PC-9 (cell line): ENCODE results near the gene SLC25A41. TPM values are rescaled to one million over a fixed set of nuclear protein-coding genes. Genes with fewer than 3 reads are reported as not detected.

Experiments used
- BruUV-seq: library from RNA; stranded (reverse); fragments of 400-500 nt; replicated peaks from 2 replicates; lab custom pipeline; 2021; lab: Mats Ljungman, UMichigan
- CTCF ChIA-PET: fragments of 300-600 bp; sonication (Branson Sonifier 250); formaldehyde crosslinking; loops from one replicate; lab custom pipeline; 2022; ENCODE audit warnings: antibody characterized with exemption; lab: Charles Lee
- POLR2A ChIA-PET: fragments of 300-600 bp; sonication (Branson Sonifier 250); formaldehyde crosslinking; loops from one replicate; lab custom pipeline; 2022; ENCODE audit warnings: antibody characterized with exemption; ENCODE audit not compliant: unreplicated experiment; lab: Charles Lee
- DNase-seq, 2 experiments: peaks; one replicate each; pipeline versions ENCODE4 v3.0.0 to v3.0.0-alpha.2; 2015 to 2022; ENCODE audit warnings: mixed read lengths in 1 of 2
- H2AFZ ChIP-seq: fragments of 200-600 bp; sonication (generic); 2 replicates; pipeline ENCODE4 v1.8.1; 2017; ENCODE audit warnings: antibody characterized with exemption
- H3F3A ChIP-seq: fragments of 200-600 bp; sonication (generic); 2 replicates; pipeline ENCODE4 v1.8.1; 2017; ENCODE audit warnings: antibody characterized with exemption, mild to moderate bottlenecking, low read depth; ENCODE audit not compliant: insufficient read depth
- H3K27ac ChIP-seq: fragments of 200-600 bp; sonication (generic); 2 replicates; pipeline ENCODE4 v1.6.1; 2016; ENCODE audit warnings: mixed run types
- H3K27me3 ChIP-seq: fragments of 200-600 bp; sonication (generic); 2 replicates; pipeline ENCODE4 v1.6.1; 2016; ENCODE audit warnings: low read depth, mixed run types; ENCODE audit not compliant: insufficient read depth
- H3K36me3 ChIP-seq: fragments of 200-600 bp; sonication (generic); 2 replicates; pipeline ENCODE4 v1.6.1; 2016; ENCODE audit warnings: low read depth, mixed run types
- H3K4me1 ChIP-seq: fragments of 200-600 bp; sonication (generic); replicated peaks from 2 replicates; pipeline ENCODE4 v1.6.1; 2016; ENCODE audit warnings: mixed run types; ENCODE audit not compliant: insufficient read depth
- H3K4me2 ChIP-seq: fragments of 200-600 bp; sonication (generic); 2 replicates; pipeline ENCODE4 v1.6.1; 2017; ENCODE audit warnings: mixed run types
- H3K4me3 ChIP-seq: fragments of 200-600 bp; sonication (generic); 2 replicates; pipeline ENCODE4 v1.6.1; 2016; ENCODE audit warnings: mixed run types
- H3K79me2 ChIP-seq: fragments of 200-600 bp; sonication (generic); 2 replicates; pipeline ENCODE4 v1.6.1; 2017; ENCODE audit warnings: low read depth, mixed run types
- H3K9me2 ChIP-seq: fragments of 200-600 bp; sonication (generic); 2 replicates; pipeline ENCODE4 v1.8.1; 2017; ENCODE audit warnings: mild to moderate bottlenecking; ENCODE audit not compliant: insufficient read depth
- H3K9me3 ChIP-seq: fragments of 200-600 bp; sonication (generic); 2 replicates; pipeline ENCODE4 v1.8.1; 2016; ENCODE audit warnings: low read depth; ENCODE audit not compliant: insufficient read depth
- H4K20me1 ChIP-seq: fragments of 200-600 bp; sonication (generic); 2 replicates; pipeline ENCODE4 v1.8.1; 2017; ENCODE audit not compliant: insufficient read depth
- EZH2 ChIP-seq: fragments of 200-600 bp; sonication (generic); IDR thresholded peaks from 2 replicates; pipeline ENCODE4 v1.8.0; 2017; ENCODE audit warnings: antibody characterized with exemption, low read depth
- intact Hi-C: fragments of 100-400 bp; cut with micrococcal nuclease; formaldehyde crosslinking; loops from one replicate; pipeline ENCODE4 v1.10.0; 2022; ENCODE audit not compliant: unreplicated experiment
- total RNA-seq: library from RNA; stranded (reverse); gene quantifications from 2 replicates; pipeline ENCODE4 v1.2.3, GENCODE V29; 2021
- TF ChIP-seq, protein P1 (sequence below): fragments of 200-600 bp; sonication (generic); conservative IDR thresholded peaks from 2 replicates; pipeline ENCODE4 v1.6.1; 2017; ENCODE audit warnings: mixed run types, antibody characterized with exemption, mild to moderate bottlenecking, moderate library complexity

The SLC25A41 gene
- total RNA-seq, 1 experiment from 2014 or later = not detected

DNA sequence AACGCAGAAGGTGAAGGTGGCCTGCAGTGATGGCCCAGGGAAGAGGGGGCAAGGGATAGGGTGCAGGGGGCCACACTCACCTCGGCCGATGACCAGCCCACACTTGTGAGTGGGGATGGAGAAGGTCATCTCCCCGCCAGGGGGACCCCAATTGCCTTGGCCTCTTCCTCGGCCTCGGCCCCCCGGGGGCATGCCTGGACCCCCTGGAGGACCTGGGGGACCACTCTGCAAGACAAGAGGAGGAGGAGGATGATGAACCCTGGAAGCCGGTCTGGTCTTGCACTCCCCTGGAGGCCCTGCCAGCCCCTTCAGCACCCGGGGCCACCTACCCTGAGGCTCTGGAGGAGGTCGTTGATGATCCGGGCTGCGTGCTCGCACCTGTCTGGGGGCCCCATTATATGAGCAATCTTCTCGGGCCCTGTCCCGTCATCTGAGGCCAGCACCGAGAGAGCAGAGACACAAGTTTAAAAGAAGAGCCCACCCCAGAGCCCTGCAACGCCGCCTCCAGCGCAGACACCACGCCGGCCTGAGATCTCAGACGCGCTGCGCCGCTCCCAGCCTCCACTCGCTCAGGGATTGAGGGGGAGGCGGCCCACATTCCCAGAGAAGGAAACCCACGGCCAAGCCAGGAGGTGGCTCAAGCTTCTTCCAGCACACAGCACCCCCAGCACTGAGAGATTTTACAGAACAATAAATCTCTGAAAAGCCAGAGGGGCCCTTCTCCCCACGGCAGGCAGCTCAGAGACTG is 16.7 kb downstream of the SLC25A41 start:
- H3K79me2 ChIP-seq = peaks cover 17% of the 10 kb centered on the region
- CTCF ChIA-PET = no interaction called here
- POLR2A ChIA-PET = no interaction called here
- H3K4me3 ChIP-seq = no peak overlapping the region
- H2AFZ ChIP-seq = no peak overlapping the region
- no peaks in the 10 kb centered on the region for H3K36me3 ChIP-seq
- peaks cover 27% of the 10 kb centered on the region for H4K20me1 ChIP-seq
- no TSS peak for BruUV-seq
- no peaks in the 10 kb centered on the region for H3K9me3 ChIP-seq
- no peaks in the 10 kb centered on the region; the same call in 1 of the 2 replicates for H3F3A ChIP-seq
- H3K27me3 ChIP-seq = no peaks in the 10 kb centered on the region
- no peak for DNase-seq
- no peak overlapping the region for H3K27ac ChIP-seq
- no peaks in the 10 kb centered on the region for H3K4me1 ChIP-seq
- no peak overlapping the region for H3K4me2 ChIP-seq
- no peaks in the 10 kb centered on the region for H3K9me2 ChIP-seq
- TF ChIP-seq, protein P1, sequence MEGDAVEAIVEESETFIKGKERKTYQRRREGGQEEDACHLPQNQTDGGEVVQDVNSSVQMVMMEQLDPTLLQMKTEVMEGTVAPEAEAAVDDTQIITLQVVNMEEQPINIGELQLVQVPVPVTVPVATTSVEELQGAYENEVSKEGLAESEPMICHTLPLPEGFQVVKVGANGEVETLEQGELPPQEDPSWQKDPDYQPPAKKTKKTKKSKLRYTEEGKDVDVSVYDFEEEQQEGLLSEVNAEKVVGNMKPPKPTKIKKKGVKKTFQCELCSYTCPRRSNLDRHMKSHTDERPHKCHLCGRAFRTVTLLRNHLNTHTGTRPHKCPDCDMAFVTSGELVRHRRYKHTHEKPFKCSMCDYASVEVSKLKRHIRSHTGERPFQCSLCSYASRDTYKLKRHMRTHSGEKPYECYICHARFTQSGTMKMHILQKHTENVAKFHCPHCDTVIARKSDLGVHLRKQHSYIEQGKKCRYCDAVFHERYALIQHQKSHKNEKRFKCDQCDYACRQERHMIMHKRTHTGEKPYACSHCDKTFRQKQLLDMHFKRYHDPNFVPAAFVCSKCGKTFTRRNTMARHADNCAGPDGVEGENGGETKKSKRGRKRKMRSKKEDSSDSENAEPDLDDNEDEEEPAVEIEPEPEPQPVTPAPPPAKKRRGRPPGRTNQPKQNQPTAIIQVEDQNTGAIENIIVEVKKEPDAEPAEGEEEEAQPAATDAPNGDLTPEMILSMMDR = no peak
- TF ChIP-seq EZH2 = no peak
- intact Hi-C loops = no loop called here

DNA sequence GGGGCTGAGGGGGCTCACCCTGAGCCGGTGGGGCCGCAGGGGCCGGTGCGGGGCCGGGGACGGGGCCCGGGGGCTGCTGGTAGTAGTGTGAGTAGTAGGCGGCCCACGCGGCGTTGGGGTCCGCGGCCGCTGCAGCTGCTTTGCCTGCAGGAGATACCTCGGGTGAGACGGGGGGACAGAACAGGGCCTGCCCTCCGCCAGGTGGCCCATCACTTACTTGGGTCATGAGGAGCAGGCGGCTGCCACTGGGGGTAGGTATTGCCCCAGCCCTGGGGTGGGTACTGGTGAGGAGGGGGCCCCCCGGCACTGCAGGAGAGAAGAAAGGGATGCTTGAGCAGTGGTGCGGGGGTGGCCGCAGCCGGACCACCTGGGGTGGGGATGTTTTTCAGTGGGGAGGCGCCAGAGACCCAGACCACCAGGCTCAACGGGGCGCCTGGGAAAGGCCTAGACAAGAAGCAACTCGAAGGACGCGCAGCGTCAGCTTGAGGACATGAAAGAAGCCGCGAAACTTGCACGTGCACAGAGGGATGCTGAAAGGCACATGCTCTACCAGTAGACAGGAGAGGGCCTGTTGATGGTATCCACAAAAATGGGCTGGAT is 17.9 kb downstream of the SLC25A41 start:
- ChIA-PET CTCF (no interaction called here), POLR2A (no interaction called here)
- no TSS peak for BruUV-seq
- no peak for TF ChIP-seq EZH2
- TF ChIP-seq, protein P1 = no peak
- DNase-seq = no peak
- Histone ChIP-seq H3K27ac (no peak overlapping the region), H3K4me2 (no peak overlapping the region), H3K27me3 (no peaks in the 10 kb centered on the region), H3K4me3 (no peak overlapping the region), H3K4me1 (no peaks in the 10 kb centered on the region), H2AFZ (no peak overlapping the region), H3K9me3 (no peaks in the 10 kb centered on the region), H3K36me3 (no peaks in the 10 kb centered on the region), H4K20me1 (peaks cover 16% of the 10 kb centered on the region), H3K79me2 (peaks cover 6% of the 10 kb centered on the region), H3F3A (peaks cover 2% of the 10 kb centered on the region; the same call in 1 of the 2 replicates), H3K9me2 (no peaks in the 10 kb centered on the region)
- intact Hi-C loops = no loop called here

DNA sequence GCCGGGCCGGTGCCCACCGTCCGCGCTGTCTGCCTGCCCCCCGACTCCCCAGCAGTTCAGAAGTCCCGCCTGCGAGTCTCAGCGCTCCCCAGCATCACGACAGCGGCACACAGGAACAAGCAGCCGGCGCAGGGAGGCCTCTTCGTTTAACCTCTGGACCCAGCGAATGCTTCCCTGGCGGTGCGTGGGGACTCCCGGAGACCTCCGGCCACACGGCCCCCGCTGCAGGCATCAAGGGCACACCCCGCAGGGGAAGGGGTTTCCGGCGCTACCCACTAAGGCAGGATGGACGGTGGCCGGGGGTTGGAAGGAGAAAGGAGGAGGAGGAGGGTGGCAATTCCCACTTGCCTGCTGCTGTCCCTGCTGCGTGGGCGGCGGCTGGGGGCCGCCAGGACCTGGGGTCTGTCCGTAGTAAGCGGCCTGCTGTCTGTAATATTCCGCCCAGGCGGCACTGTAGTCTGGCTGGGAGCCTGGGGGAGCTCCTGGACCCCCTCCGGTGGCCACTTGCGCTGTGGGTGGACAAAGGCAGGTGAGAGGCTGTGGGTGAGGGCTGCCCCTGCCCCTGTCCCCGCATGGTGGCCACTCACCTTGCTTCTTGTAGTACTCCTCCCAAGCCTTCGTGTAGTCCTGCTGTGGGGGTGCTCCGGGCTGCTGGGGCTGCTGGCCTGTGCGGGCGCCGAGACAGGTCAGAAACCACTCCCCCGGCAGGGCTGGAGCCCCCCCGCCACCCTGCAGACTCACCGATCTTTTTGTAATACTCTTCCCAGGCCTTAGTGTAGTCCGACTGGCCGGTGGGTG is 18.6 kb downstream of the SLC25A41 start:
- DNase-seq = no peak
- H3K4me2 ChIP-seq = no peak overlapping the region
- H3K79me2 ChIP-seq = no peaks in the 10 kb centered on the region
- intact Hi-C loops = no loop called here
- no peak overlapping the region for H2AFZ ChIP-seq
- no peaks in the 10 kb centered on the region for H3K9me3 ChIP-seq
- H3F3A ChIP-seq = peaks cover 3% of the 10 kb centered on the region; the same call in 1 of the 2 replicates
- no TSS peak for BruUV-seq
- H3K27me3 ChIP-seq = no peaks in the 10 kb centered on the region
- no peaks in the 10 kb centered on the region for H3K4me1 ChIP-seq
- no peak overlapping the region for H3K4me3 ChIP-seq
- peaks cover 9% of the 10 kb centered on the region for H4K20me1 ChIP-seq
- POLR2A ChIA-PET = no interaction called here
- H3K36me3 ChIP-seq = no peaks in the 10 kb centered on the region
- CTCF ChIA-PET = no interaction called here
- no peaks in the 10 kb centered on the region for H3K9me2 ChIP-seq
- no peak overlapping the region for H3K27ac ChIP-seq
- no peak for TF ChIP-seq EZH2
- TF ChIP-seq, protein P1 = no peak
